ENCODE measurements around the gene GPATCH3.

Gene GPATCH3

GRCh38 chr1:26921126-26921539 lies 20.9 kb upstream of the GPATCH3 start:
- TF ChIP-seq SPI1 (IDR thresholded peaks at IDR 0.05; ENCODE audit: borderline replicate concordance, low read depth): no peak
- TF ChIP-seq CTCF (IDR thresholded peaks at IDR 0.05; ENCODE audit: insufficient read depth, low read length): no peak
- TF ChIP-seq, protein P1, sequence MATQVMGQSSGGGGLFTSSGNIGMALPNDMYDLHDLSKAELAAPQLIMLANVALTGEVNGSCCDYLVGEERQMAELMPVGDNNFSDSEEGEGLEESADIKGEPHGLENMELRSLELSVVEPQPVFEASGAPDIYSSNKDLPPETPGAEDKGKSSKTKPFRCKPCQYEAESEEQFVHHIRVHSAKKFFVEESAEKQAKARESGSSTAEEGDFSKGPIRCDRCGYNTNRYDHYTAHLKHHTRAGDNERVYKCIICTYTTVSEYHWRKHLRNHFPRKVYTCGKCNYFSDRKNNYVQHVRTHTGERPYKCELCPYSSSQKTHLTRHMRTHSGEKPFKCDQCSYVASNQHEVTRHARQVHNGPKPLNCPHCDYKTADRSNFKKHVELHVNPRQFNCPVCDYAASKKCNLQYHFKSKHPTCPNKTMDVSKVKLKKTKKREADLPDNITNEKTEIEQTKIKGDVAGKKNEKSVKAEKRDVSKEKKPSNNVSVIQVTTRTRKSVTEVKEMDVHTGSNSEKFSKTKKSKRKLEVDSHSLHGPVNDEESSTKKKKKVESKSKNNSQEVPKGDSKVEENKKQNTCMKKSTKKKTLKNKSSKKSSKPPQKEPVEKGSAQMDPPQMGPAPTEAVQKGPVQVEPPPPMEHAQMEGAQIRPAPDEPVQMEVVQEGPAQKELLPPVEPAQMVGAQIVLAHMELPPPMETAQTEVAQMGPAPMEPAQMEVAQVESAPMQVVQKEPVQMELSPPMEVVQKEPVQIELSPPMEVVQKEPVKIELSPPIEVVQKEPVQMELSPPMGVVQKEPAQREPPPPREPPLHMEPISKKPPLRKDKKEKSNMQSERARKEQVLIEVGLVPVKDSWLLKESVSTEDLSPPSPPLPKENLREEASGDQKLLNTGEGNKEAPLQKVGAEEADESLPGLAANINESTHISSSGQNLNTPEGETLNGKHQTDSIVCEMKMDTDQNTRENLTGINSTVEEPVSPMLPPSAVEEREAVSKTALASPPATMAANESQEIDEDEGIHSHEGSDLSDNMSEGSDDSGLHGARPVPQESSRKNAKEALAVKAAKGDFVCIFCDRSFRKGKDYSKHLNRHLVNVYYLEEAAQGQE (IDR thresholded peaks at IDR 0.05; ENCODE audit: insufficient replicate concordance, low read depth): no peak
- no peak for TF ChIP-seq POLR2AphosphoS5 (IDR thresholded peaks at IDR 0.05; ENCODE audit: low read depth)
- no peak for TF ChIP-seq GABPA (IDR thresholded peaks at IDR 0.05; ENCODE audit: low read depth)
- DNase-seq (ENCODE audit: low read depth in 1 of 2, low spot score in 1 of 2): no peak
- peak overlapping the region; percentile 90 for H3K27ac ChIP-seq (replicated peaks)
- no peaks in the 10 kb centered on the region for H3K27me3 ChIP-seq (ENCODE audit: insufficient read depth, poor library complexity, severe bottlenecking)
- H3K4me3 ChIP-seq (replicated peaks; ENCODE audit: insufficient read depth, low read length): peak overlapping the region; percentile 29

- TF ChIP-seq SPI1 (IDR thresholded peaks at IDR 0.05; ENCODE audit: borderline replicate concordance, low read depth) (no peak), GABPA (IDR thresholded peaks at IDR 0.05; ENCODE audit: low read depth) (no peak), CTCF (IDR thresholded peaks at IDR 0.05; ENCODE audit: insufficient read depth, low read length) (no peak), POLR2AphosphoS5 (IDR thresholded peaks at IDR 0.05; ENCODE audit: low read depth) (no peak)
- TF ChIP-seq, protein P1 (IDR thresholded peaks at IDR 0.05; ENCODE audit: insufficient replicate concordance, low read depth): no peak
- Histone ChIP-seq H3K27ac (replicated peaks) (no peak overlapping the region), H3K4me3 (replicated peaks; ENCODE audit: insufficient read depth, low read length) (no peak overlapping the region), H3K27me3 (ENCODE audit: insufficient read depth, poor library complexity, severe bottlenecking) (no peaks in the 10 kb centered on the region)
- DNase-seq (ENCODE audit: low read depth in 1 of 2, low spot score in 1 of 2): no peak
Measured at GRCh38 chr1:26915204-26915842, 15.1 kb upstream of the GPATCH3 start.

- no peaks in the 10 kb centered on the region for H3K27me3 ChIP-seq (ENCODE audit: insufficient read depth, poor library complexity, severe bottlenecking)
- no peak within 1 kb of the TSS for H3K27ac ChIP-seq (replicated peaks)
- DNase-seq (ENCODE audit: low read depth in 1 of 2, low spot score in 1 of 2): no peak
- no peak within 1 kb of the TSS for H3K4me3 ChIP-seq (replicated peaks; ENCODE audit: insufficient read depth, low read length)
- TF ChIP-seq GABPA (IDR thresholded peaks at IDR 0.05; ENCODE audit: low read depth) (no peak), SPI1 (IDR thresholded peaks at IDR 0.05; ENCODE audit: borderline replicate concordance, low read depth) (no peak), CTCF (IDR thresholded peaks at IDR 0.05; ENCODE audit: insufficient read depth, low read length) (no peak), POLR2AphosphoS5 (IDR thresholded peaks at IDR 0.05; ENCODE audit: low read depth) (no peak)
- TF ChIP-seq, protein P1 (IDR thresholded peaks at IDR 0.05; ENCODE audit: insufficient replicate concordance, low read depth): no peak
Measured at GRCh38 chr1:26913754-26914619, 13.7 kb upstream of the GPATCH3 start, which contains the start of gene NR0B2. TSS of gene NR0B2 (minus strand) at chr1:26913975. CDS start at chr1:26913940, 35 bp downstream.

Measured in HL-60 (cell line).